GM06990 (cell line): Measurements from ENCODE around the gene MOB3A.

Source experiments
- DNase-seq: peaks from one replicate; pipeline ENCODE4 v3.0.0-alpha.2; 2011; ENCODE audit not compliant: insufficient read length; ENCODE audit errors: extremely low read depth
- H3K27me3 ChIP-seq: replicated peaks from 2 replicates; pipeline ENCODE4 v1.6.0; 2011; ENCODE audit warnings: low read length; ENCODE audit not compliant: control insufficient read depth, insufficient read depth
- H3K36me3 ChIP-seq: 2 replicates; pipeline ENCODE4 v1.5.1; 2011; ENCODE audit warnings: low read length; ENCODE audit not compliant: control insufficient read depth, insufficient read depth
- H3K4me3 ChIP-seq: replicated peaks from 2 replicates; pipeline ENCODE4 v1.5.1; 2011; ENCODE audit warnings: low read depth, mild to moderate bottlenecking, control low read depth, low read length
- CTCF ChIP-seq: IDR thresholded peaks from 2 replicates; pipeline ENCODE4 v1.5.1; 2011; ENCODE audit warnings: low read length, control low read depth, mild to moderate bottlenecking, inconsistent platforms; ENCODE audit not compliant: insufficient read depth, poor library complexity, severe bottlenecking

MOB3A gene

GRCh38 chr19:2096034-2096479 is at the start of gene MOB3A:
Gene MOB3A, minus strand, starts transcription at chr19:2096326. Its CDS starts 17,766 bp downstream, at chr19:2078560.
- peak; percentile 49 for TF ChIP-seq CTCF
- peaks cover 5% of the 10 kb centered on the region for H3K36me3 ChIP-seq
- peak; percentile 95 for DNase-seq
- peak within 1 kb of the TSS; percentile 87 for H3K4me3 ChIP-seq
- no peaks in the 10 kb centered on the region for H3K27me3 ChIP-seq

- H3K27me3 ChIP-seq: no peaks in the 10 kb centered on the region
- no peak for TF ChIP-seq CTCF
- no peak overlapping the region for H3K4me3 ChIP-seq
- H3K36me3 ChIP-seq: peaks cover 12% of the 10 kb centered on the region
- DNase-seq: no peak
Observed at GRCh38 chr19:2145831-2146241, 49.7 kb upstream of the MOB3A start.

GRCh38 chr19:2144190-2144589 is 48.1 kb upstream of the MOB3A start:
- H3K36me3 ChIP-seq: peaks cover 18% of the 10 kb centered on the region
- no peak for TF ChIP-seq CTCF
- DNase-seq: no peak
- no peaks in the 10 kb centered on the region for H3K27me3 ChIP-seq
- H3K4me3 ChIP-seq: no peak overlapping the region

GRCh38 chr19:2142173-2142829 is 46.2 kb upstream of the MOB3A start:
- no peak overlapping the region for H3K4me3 ChIP-seq
- DNase-seq: no peak
- no peaks in the 10 kb centered on the region for H3K27me3 ChIP-seq
- no peak for TF ChIP-seq CTCF
- H3K36me3 ChIP-seq: peaks cover 25% of the 10 kb centered on the region

- TF ChIP-seq CTCF: no peak
- peaks cover 30% of the 10 kb centered on the region for H3K36me3 ChIP-seq
- H3K27me3 ChIP-seq: no peaks in the 10 kb centered on the region
- H3K4me3 ChIP-seq: no peak overlapping the region
- DNase-seq: no peak
Observed at GRCh38 chr19:2140138-2140569, 44.0 kb upstream of the MOB3A start.
